22Rv1 (cell line): ENCODE measurements around the gene SLC25A17.

Experiments
- H3K27ac ChIP-seq: fragments of 450-650 bp; 2 replicates; pipeline ENCODE4 v1.5.1; 2017
- CTCF ChIP-seq: fragments of 450-650 bp; IDR thresholded peaks from 2 replicates; pipeline ENCODE4 v1.5.1; 2017; ENCODE audit warnings: mild to moderate bottlenecking
- ZFX ChIP-seq: fragments of 450-650 bp; IDR thresholded peaks from 2 replicates; pipeline ENCODE4 v1.6.1; 2017; ENCODE audit warnings: antibody characterized with exemption, borderline replicate concordance

The SLC25A17 gene

GRCh38 chr22:40817737-40818136 lies 1.4 kb downstream of the SLC25A17 start:
- H3K27ac ChIP-seq = no peak overlapping the region
- TF ChIP-seq CTCF (no peak), ZFX (no peak)

- H3K27ac ChIP-seq = no peak overlapping the region
- TF ChIP-seq CTCF (no peak), ZFX (no peak)
Measured at GRCh38 chr22:40813912-40814315, 5.2 kb downstream of the SLC25A17 start.

- no peak overlapping the region for H3K27ac ChIP-seq
Measured at GRCh38 chr22:40808018-40808841, 10.9 kb downstream of the SLC25A17 start.

GRCh38 chr22:40806711-40807110 lies 12.4 kb downstream of the SLC25A17 start:
- TF ChIP-seq CTCF (no peak), ZFX (no peak)
- no peak overlapping the region for H3K27ac ChIP-seq

More at GRCh38 chr22:40808018-40808841, 10.9 kb downstream of the SLC25A17 start:
- TF ChIP-seq ZFX = no peak
- no peak for TF ChIP-seq CTCF

GRCh38 chr22:40805699-40806203 lies 13.4 kb downstream of the SLC25A17 start:
- TF ChIP-seq CTCF = no peak
- no peak for TF ChIP-seq ZFX
- no peak overlapping the region for H3K27ac ChIP-seq

GRCh38 chr22:40805239-40805638 lies 13.9 kb downstream of the SLC25A17 start:
- peak overlapping the region; percentile 59; the same call in 1 of the 2 replicates for H3K27ac ChIP-seq
- no peak for TF ChIP-seq ZFX
- no peak for TF ChIP-seq CTCF

GRCh38 chr22:40803321-40803720 lies 15.8 kb downstream of the SLC25A17 start:
- peak overlapping the region; percentile 59 for H3K27ac ChIP-seq
- TF ChIP-seq CTCF = no peak
- TF ChIP-seq ZFX = no peak
